TTC549 (cell line): ENCODE measurements around the gene NCKAP5.

Experiments
- FAIRE-seq: peaks from 2 replicates; lab custom pipeline; 2012; peaks lifted over from hg19 to GRCh38; lab: Jason Lieb, UNC

The NCKAP5 gene

DNA sequence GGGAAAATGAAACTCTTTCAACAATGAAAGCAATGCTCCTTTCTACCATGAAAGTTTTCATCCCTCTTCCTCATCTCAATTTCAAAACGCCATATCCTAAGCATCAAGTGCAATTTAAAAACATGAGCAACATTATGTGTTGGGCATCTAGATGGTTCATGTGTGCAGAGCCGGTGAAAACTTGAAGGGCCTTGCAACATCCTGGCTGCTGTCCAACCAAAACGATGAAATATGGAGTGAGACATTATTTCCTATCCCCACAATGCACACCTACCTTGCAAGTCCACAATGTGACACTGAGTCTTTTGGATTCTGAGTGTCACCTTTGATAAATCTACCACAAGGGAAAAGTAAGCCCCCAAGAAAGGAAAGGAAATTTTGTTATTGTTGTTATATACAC is 110.0 kb downstream of the NCKAP5 start:
- FAIRE-seq, result no peak

DNA sequence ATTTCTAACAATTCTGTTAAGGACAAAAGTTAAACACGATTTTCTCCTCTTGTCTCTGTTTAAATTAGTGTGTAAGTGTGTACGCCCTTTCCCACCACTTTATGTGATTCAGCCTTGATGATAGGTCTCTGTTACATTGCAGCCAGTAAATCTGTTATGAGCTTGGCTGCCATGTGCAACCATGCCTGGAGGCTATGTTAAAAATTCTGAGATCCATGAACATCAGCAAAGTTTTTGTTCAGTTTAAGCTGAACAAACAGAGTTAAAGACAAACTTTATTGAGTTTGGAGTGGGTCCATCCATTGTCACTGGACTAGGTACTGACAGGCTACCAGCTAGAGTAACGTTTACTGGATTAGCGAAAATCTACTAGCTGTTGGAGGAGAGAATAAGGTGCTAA is 110.4 kb downstream of the NCKAP5 start:
- no peak for FAIRE-seq

DNA sequence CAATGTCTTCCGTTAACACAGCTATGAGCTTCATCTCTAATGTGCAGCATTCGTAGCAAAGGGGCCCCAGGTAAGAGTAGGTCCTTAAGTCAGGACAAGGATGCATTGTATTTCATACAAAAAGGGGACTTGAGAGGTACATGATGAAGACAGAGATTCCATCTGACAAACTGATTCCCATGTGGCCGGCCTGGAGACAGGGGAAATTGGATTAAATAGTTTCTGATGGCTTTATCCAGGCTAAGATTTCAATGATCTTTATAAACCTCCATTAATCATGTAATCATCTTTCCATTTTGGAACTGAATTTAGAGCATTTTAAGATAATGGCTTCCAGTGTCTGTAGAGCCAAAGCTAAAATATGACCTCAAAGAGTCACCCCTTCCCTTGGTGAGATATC is 111.3 kb downstream of the NCKAP5 start:
- FAIRE-seq, result no peak

DNA sequence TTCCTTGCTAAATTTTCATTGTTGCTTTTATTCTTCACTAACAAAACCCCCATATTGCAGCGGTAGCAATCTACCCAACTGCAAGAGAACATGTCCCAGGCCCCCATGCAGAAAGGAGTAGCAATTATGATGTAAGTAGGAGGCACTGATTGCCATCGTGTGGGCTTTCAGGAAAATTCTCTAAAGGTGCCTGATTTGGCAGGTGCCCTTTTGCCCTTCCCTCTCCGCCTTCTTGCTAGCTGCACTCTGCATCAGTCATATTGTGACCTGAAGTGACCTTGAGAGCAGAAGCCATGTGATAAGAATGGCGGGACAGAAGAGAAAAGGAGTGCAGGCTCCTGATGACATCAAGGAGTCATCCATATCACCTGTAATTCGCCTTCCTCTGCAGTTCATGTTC is 112.1 kb downstream of the NCKAP5 start:
- no peak for FAIRE-seq

DNA sequence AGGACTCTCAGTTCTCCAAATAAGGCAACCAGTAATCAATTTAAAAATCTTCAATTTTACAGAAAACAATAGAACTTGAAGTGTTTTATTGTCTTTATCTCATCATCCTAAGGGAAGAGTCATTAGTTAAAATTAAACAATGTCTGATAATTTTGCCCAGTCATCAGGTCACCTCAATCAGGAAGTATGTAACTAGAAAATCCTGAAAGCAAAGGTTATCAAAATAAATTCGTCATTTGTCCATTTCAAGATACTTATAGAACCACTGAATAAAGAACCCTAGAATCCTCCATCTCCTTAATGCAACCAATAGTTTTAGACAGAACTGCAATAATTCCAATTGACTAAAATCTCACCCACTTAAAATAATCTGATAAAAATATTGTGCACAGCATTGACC is 115.2 kb downstream of the NCKAP5 start:
- no peak for FAIRE-seq

DNA sequence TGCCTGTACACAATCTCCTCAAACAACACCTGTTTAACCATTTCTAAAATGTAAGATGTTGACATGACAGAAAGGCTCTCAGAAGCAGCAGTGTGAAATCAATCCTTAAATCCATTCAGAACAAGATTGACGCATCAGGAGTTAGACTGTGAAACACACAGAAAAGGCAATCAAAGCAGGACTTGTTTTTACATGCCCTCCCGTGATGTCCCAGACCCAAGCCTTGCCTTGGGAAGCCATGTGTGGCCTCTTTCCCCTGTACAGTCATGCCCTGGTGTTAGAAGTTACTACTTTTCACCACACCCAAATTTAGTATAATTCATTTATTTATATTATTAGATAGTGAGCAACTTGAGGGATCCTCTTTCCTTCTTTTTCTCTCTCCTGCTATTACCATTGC is 115.7 kb downstream of the NCKAP5 start:
- no peak for FAIRE-seq

DNA sequence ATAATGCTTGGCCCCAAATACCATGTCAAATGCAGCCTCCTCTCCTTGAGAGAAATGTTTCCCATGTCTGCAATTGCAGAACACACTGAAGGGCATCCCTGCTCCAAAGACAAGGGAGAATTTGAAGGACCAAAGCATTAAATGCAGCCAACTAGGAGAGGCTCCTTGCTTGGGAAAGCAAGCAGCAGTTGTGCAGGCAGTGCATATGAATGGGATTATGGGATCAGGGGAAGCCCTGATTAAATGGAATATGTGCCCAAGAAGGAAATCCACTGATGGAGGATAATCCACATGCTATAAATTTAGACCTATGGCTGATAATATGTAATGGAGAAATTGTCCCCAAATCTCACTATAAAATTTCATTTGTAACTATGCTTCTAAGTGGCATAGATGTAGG is 116.1 kb downstream of the NCKAP5 start:
- FAIRE-seq, result no peak

DNA sequence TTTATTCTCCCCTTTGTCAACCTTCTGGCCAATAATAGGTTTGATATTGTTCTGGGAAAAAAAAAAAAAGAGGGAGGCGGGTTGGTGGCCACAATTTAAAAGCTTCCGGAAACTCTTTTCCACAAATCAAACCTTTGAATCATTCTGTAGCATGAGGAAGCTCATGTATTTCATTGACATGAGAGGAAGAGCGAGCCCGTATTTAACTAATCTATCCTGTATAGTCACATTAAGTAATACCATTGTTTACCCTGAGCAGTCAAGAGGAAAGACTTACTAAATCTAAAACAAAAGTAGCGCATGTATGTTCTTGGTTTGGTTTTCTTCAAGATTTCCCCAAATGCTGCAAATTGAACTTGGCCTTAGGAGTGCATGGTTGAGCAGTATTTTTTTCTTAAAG is 120.1 kb downstream of the NCKAP5 start:
- no peak for FAIRE-seq

DNA sequence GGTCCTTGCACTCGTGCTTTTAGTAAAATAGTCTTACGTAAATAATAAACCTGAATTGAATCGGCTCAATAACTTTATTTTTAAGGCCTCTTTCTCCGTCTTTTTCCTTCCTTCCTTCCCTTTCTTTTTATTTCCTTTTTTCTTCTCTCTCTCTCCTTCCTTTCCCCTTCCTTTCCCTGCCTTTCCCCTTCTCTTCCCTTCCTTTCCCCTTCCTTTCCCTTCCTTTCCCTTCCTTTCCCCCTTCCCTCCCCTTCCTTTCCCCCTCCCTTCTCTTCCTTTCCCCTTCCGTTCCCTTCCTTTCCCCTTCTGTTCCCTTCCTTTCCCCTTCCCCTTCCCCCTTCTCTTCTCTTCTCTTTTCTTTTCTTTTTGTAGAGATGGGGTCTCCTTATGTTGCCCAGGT is 121.0 kb downstream of the NCKAP5 start:
- FAIRE-seq, result no peak

DNA sequence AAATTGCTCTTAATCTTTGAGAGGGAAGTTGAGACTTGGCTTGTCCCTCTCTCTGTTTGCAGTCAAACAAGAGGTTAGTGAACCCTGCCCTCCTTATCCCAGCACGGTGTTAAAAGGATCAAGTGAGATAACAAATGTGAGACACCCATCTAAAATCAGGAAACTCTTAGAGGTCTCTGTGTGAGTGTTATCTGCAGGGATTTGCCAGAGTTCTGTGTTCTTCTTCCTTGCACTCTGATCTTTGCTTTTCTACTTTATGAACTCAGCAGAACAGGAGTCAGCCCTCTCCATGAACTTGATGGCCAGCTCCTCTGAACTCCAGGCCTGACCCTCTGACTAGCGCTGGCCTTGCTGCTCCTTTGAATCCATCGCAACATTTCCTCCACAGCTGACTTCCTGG is 123.8 kb downstream of the NCKAP5 start:
- no peak for FAIRE-seq

DNA sequence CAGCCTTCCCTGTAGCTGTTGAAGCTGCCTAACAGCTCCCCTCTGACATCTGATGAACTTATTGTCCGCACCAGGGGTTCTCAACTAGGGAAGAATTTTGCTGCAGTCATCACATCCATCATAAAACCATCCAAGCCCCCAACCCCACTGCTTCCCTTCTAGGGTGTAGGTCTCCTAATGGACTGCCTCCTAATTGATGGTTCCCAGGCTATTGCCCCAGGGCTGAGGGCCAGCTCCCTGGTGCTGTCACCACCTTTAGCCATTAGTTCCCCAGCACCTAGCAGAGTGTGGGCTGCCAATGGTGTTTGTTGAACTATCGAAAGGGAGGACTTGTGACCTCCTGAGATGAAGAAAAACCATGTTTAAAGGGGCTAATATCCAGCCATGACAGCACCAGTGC is 125.9 kb downstream of the NCKAP5 start:
- FAIRE-seq, result no peak

DNA sequence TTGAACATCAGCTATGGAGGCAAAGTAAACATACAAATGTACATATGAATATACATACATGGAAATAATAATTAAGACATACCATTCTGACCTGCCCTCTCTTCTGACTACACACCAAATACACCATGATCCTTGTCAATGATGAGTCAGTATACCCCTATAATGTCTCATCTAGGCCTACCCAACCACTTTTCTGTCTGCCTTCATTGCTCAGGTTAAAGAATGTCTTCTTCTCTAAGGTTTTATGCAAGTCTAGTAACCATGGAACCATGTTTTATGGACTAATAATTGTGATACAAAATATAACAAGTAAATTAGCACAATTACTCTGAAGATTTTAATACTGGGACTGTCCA is 128.7 kb downstream of the NCKAP5 start:
- FAIRE-seq, result no peak

DNA sequence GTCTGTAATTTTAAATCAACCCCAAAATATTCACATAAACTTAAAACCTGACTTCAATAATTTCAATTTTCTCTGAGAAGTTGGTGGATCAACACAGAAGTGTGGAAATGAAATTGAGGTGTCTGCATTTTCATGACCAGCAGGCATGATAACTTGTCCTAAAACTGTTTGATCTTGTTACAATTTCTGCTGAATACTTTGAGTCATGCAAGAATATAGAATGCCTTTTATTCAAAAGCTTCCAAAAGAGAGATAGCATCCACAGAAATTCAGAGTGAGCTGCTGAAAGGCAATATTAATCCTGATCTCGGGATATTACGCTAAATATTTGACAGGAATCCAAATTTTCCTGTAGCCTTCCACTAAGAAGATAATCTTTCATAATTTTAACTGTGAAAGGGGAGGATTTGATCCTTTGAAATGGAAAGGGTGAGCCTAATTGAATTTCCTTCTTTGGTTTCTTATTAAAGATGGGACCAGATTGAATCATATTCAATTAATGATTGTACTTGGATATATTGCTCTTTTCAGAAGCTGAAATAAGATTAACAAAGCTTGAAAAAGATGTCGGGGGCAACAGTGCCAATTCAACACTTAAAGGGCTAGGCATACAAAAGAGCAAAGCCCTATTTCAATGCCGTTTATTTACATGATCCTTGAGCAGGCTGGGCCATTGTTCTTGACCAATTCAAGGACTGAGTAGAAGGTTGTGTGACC is 129.3 kb downstream of the NCKAP5 start:
- no peak for FAIRE-seq

DNA sequence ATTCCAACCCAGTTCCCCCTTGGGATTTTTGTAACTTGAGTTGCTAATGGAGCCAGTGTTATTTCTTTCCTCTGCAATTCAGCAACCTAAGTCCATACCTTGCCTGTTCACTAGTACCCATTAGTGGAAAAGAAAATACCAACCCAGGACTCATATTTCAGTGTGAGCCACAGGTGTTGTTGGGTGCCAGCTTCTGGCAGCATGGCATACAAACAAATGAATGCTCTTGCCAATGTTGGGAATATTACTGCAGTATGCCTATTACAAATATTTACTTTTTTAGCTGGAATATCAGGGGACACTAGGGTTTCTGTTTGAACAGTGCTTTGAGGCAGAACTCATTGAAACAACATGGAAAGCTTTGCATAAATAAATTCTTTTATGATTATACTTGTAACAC is 130.2 kb downstream of the NCKAP5 start:
- no peak for FAIRE-seq

DNA sequence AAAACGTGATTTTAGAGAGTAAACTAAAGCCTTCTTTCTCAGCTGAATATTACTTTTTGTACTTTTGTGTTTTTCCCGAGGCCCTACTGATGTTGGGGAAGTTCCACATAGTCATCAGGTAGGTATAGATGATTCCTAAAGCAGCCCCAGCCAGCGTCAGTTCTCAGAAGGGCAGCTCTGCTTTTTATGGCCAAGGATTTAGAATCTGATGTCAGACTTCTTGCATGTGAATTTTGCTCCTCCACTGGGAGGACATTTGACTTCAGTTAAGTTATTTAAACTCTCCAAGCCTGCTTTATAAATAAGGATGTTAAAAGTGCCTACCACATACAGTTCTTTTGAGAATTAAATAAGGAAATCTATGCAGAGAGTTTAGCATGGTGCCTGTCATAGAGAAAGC is 130.8 kb downstream of the NCKAP5 start:
- FAIRE-seq, result no peak

DNA sequence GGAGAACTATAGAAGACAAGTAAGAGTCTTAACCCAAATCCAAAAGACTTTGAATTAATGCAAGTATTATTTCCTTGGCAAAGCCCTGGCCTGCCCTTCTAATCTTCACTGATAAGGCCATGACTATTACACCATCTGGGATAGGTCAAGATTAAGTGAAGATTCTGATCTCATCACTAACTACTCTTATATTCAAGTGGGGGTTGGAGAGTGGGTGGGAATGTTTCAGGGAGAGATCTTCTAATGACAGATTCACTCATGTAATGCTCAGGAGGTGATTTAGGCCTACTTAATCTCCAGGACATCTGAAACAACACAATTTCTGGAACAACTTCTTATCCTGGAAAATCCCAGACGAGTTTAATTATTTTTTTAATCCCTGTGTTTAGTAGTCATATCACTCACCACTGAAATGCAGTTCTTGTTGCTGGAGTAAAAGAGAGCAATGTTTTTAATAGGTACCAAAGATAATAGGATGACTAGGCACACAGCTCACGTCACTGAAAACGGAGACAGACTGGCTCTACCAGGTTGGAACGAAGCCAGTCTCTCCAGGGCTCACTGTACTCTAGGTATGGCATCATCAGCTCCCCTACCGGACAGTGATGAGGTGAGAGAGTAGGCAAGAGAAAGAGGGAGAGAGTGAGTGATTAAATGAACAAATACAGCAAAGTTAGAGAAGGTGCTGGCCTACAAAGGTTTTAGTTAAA is 133.1 kb downstream of the NCKAP5 start:
- FAIRE-seq, result no peak

DNA sequence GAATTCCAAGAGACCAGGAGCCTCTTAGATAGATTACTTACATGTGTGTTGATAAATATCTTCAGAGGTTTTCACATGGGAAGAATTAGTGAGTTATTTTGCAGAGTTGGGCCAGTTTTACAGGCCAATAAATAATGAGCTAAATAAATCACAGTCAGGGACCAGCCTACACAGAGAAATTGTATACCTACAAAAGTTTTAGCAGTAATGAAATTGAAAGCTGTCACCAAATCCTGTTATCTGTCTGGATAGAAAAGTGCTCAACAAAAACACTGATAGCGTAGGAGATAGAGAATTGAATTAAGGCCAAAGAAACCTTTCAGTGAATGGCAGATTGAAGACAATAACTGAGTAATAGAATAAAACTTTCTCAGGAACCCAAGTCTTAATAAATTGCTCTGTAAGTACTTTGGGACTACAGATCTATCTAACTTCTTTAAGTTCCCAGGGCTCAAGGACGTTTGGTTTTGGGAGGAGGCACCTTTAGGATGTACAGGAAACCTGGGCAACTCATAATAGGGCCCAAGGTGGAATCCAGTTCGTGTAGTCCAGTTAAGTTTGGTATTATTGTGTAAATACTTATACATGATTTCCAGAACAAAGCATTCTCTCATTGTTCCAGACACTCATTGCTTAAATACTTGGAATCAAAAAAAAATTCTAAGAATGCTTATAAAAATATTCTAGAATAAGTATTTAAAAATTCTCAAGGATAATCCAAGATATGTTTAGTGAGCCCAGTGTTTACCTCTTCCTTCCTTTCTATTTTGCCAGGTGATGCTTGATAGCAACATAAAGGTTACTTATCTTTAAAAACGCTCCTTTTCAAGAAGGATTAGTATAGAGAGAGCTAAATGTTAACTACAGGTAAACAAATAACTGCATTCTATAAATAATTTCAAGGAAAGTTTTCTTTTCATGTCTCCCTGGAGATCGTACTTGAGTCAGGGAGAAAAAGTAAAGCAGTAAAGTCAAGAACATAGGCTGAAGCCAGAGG is 134.5 kb downstream of the NCKAP5 start:
- FAIRE-seq, result no peak

DNA sequence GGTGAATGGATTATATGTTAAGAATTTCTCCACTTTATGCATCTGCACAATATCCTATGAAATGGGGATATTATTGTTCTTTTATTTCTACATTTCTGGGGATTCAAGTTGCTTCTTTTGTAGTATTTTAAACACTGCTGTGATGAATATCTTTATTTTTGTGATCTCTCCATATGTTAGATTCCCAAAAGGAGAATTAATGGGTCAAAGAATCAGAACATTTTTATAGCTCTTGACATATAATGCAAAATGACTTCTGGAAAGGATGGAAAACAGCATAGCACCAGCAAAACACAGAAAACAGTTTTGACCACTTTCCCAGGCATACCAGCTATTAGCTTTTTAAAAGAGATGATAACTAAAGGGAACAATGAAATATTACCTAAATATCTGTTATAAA is 135.5 kb downstream of the NCKAP5 start:
- no peak for FAIRE-seq

DNA sequence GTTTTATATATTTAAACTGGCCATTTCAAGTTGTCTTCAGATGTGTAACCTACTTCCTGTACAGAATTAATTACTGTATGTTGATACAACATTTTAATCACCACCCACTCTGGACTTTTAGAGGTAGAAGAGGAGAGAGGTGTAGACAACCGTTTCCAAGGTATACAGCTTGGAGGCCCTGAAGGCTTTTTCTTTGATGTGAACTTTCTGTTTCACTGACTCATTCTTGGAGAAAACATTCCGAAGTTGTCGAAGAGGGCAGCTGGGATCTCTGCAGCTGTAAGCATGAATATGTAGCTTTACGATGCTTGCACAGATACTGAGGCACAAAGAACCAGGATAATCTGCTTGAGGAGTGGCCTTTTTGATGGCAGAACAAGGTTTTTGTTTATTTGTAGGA is 137.0 kb downstream of the NCKAP5 start:
- FAIRE-seq, result no peak

DNA sequence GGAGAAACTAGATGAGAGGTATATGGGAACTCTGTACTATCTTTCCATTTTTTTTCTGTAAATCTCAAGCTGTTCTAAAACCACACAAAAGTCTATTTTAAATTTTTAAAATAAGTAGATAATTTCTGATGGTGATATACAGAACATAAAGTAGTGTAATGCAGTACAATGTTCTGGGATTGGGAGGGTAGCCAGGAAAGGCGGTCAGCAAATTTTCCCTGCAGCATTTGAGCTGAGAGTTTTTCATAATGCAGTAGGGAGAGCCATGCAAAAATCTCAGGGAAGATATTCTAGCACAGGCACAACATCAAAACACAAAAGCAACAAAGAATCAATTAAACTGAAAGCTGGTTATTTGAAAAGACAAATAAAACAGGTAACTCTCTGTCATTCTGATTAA is 141.5 kb downstream of the NCKAP5 start:
- no peak for FAIRE-seq

DNA sequence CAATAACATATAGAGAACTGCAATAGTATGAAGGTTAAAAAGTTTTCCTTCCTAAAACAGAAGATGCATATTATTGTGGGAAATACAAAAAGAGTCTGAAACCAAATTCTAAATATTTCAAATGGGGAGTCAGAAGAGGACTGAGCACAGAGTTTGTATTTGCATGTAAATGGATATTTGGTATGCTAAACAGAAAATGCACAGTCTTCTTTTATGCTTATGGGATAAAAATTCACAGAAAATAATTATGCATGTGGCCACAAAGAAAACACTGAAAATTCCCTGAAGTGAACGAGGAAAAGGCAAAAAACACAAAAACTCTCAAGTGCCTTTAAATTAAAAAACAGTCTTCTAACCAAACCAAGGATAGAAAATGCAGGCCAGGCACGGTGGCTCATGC is 142.7 kb downstream of the NCKAP5 start:
- FAIRE-seq, result no peak

DNA sequence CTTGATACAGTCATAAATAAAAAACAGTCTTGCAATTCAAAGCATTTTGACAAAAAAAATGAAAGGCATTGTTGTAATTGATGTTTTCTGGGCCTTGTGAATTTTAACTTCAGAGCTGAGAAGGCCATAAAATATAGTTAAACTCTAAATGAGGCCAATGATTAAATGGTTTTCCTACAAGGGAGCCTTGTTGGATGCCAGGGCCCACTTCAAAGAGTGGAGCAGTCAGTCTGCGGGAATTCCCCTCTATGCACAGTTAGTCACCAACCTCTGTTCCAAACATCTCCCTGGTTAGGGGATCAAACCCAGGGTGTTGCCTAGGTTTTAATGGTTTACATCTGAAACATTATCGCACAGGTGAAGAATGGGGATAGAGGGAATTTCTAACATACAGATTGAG is 143.4 kb downstream of the NCKAP5 start:
- FAIRE-seq, result no peak

DNA sequence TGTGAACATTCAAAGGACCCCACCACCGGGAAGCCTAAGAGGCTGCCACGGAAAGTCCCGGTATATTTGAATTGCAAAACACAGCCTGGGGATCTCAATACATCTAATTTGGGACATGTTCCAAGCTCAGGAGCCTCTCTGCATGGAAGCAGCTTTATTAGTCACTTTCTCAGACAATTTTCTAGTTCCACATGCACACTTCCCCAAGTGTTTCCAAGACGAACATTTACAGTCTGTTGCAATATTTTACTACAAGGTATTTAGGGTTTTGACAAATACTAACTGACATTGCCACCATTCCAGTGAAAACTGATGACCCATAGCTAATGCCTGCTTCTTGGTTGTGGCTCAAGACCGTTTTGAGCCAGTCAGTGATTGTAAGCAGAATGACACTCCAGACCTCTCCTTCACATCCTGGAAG is 145.3 kb downstream of the NCKAP5 start:
- FAIRE-seq, result no peak
